SJCRH30 (cell line): ENCODE measurements around the gene IL4. TPM values are rescaled to one million over a fixed set of nuclear protein-coding genes. Genes with fewer than 3 reads are reported as not detected.

Experiments
- DNase-seq, 2 experiments: peaks; one replicate each; pipeline ENCODE4 v3.0.0-alpha.2; 2015 to 2020
- H3K27ac ChIP-seq: fragments of 250-450 bp; sonication (Bioruptor Pico); 2 replicates; pipeline ENCODE4 v1.5.1; 2020; ENCODE audit warnings: mild to moderate bottlenecking, moderate library complexity
- H3K27me3 ChIP-seq: fragments of 250-450 bp; sonication (Bioruptor Pico); 2 replicates; pipeline ENCODE4 v1.5.1; 2020; ENCODE audit warnings: mild to moderate bottlenecking, moderate library complexity
- H3K36me3 ChIP-seq: fragments of 250-450 bp; sonication (Bioruptor Pico); 2 replicates; pipeline ENCODE4 v1.5.1; 2020; ENCODE audit warnings: mild to moderate bottlenecking, moderate library complexity
- H3K4me1 ChIP-seq: fragments of 250-450 bp; sonication (Bioruptor Pico); 2 replicates; pipeline ENCODE4 v1.5.1; 2020; ENCODE audit warnings: mild to moderate bottlenecking, moderate library complexity
- H3K4me3 ChIP-seq: fragments of 250-450 bp; sonication (Bioruptor Pico); 2 replicates; pipeline ENCODE4 v1.5.1; 2020; ENCODE audit warnings: mild to moderate bottlenecking, moderate library complexity
- H3K9me3 ChIP-seq: fragments of 250-450 bp; sonication (Bioruptor Pico); replicated peaks from 2 replicates; pipeline ENCODE4 v1.5.1; 2020; ENCODE audit warnings: mild to moderate bottlenecking, moderate library complexity
- total RNA-seq: library from RNA; depleted of rRNA; stranded (reverse); fragments of >200 nt; shearing (Covaris generic); gene quantifications from 2 replicates; pipeline ENCODE4 v1.2.3, GENCODE V29; 2014

Gene IL4
- total RNA-seq, 1 experiment from 2014 or later: not detected

GRCh38 chr5:132664696-132665209, 9.0 kb upstream of the IL4 start:
- no peak for DNase-seq
- no peaks in the 10 kb centered on the region for H3K36me3 ChIP-seq
- H3K9me3 ChIP-seq: no peaks in the 10 kb centered on the region
- no peaks in the 10 kb centered on the region for H3K27me3 ChIP-seq
- no peak overlapping the region for H3K27ac ChIP-seq
- H3K4me1 ChIP-seq: no peaks in the 10 kb centered on the region; the same call in 1 of the 2 replicates
- no peak overlapping the region for H3K4me3 ChIP-seq

DNA sequence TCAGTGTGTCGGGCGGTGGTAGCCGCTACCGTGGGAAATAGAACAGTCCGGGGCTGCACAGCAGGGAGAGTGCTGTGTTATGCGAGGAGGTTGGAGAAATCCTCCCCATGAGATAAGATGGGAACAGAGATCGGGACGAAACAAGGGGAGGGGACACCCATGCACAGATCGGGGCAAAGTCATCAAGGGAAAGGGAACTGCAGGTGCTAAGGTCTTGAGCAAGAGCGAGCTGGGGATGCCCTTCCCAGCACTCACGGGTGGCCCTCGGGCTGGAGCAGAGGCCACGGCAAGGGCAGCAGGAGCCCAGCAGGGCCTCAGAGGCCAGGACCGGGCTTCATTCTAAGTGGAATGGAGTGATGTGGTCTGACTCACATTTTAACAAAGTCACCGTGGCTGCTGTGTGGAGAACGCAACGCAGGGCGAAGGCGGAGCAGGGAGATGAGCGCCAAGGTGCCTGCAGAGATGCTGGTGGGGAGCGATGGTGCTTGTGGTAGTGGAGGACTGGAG, 8.2 kb upstream of the IL4 start:
- H3K4me1 ChIP-seq: no peaks in the 10 kb centered on the region; the same call in 1 of the 2 replicates
- no peak overlapping the region for H3K4me3 ChIP-seq
- no peaks in the 10 kb centered on the region for H3K36me3 ChIP-seq
- H3K27me3 ChIP-seq: no peaks in the 10 kb centered on the region
- no peak overlapping the region for H3K27ac ChIP-seq
- DNase-seq: no peak
- no peaks in the 10 kb centered on the region for H3K9me3 ChIP-seq

DNA sequence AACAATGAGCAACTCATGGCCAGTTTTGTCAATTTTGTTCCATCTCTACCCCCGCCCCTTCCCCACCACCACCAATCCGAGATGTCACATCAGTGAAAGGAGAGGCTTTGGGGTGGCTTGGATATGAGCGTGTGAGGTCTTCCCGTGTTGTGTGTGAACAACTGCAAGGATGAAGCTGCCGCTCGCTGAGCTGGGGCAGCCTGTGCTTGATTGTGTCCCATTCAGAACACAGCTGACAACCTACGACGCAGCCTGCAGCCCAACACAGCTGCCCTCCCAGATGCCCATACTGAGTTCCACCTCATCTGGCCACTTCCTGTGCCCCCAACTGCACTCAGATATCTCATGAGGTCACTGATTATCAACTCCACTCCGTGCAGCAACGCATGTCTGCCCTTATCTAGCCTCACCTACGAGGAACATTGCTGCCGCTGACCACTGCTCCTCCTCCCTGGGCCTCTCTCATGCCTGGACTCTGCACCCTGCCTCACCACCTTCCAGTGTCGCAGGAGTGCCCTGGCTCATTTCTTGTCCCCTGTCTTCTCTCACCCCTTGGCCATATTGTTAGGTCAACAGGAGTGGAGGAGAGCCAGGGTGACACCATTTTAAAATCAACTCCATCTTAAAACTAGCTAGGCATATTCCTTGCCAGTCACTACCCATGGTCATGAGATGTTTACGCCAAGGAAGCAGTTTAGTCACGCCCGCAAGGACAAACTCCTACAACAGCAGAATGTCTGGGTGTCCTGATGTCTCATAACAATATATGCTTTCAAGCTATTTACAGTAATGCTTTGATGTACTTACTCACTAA, 7.3 kb upstream of the IL4 start:
- Histone ChIP-seq H3K27me3 (no peaks in the 10 kb centered on the region), H3K36me3 (no peaks in the 10 kb centered on the region), H3K9me3 (no peaks in the 10 kb centered on the region), H3K4me3 (no peak overlapping the region), H3K4me1 (no peaks in the 10 kb centered on the region; the same call in 1 of the 2 replicates), H3K27ac (no peak overlapping the region)
- no peak for DNase-seq

DNA sequence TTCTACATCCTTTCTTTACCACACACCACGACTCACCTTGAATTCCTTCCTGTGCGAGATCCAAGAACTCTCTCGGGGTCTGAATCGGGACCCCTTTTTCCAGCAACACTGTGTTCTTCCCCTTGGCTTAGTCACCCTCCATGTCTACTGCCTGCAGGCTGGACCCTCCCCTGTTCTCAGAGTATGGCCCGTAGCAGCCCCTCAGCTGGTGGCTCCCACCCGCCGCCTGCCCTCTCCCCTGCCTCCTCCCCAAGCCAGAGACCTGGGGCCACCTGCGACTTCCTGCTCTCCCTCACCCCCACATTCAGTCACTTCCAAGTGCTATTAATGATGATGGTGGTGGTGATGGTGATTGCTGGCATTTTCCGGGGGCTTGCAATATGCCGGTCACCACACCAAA, 6.5 kb upstream of the IL4 start:
- H3K36me3 ChIP-seq: no peaks in the 10 kb centered on the region
- H3K27ac ChIP-seq: no peak overlapping the region
- no peaks in the 10 kb centered on the region for H3K27me3 ChIP-seq
- H3K4me1 ChIP-seq: no peaks in the 10 kb centered on the region; the same call in 1 of the 2 replicates
- no peak for DNase-seq
- no peaks in the 10 kb centered on the region for H3K9me3 ChIP-seq
- no peak overlapping the region for H3K4me3 ChIP-seq

GRCh38 chr5:132667761-132668705, 5.8 kb upstream of the IL4 start:
- Histone ChIP-seq H3K4me3 (no peak overlapping the region), H3K9me3 (no peaks in the 10 kb centered on the region), H3K27ac (no peak overlapping the region), H3K36me3 (no peaks in the 10 kb centered on the region), H3K27me3 (no peaks in the 10 kb centered on the region), H3K4me1 (no peaks in the 10 kb centered on the region; the same call in 1 of the 2 replicates)
- no peak for DNase-seq

- H3K27ac ChIP-seq: no peak overlapping the region
- no peak for DNase-seq
- no peak overlapping the region for H3K4me3 ChIP-seq
- H3K4me1 ChIP-seq: no peaks in the 10 kb centered on the region; the same call in 1 of the 2 replicates
- H3K9me3 ChIP-seq: no peaks in the 10 kb centered on the region
- no peaks in the 10 kb centered on the region for H3K36me3 ChIP-seq
- no peaks in the 10 kb centered on the region for H3K27me3 ChIP-seq
These were observed 4.9 kb upstream of the IL4 start for GRCh38 chr5:132668706-132669454.

DNA sequence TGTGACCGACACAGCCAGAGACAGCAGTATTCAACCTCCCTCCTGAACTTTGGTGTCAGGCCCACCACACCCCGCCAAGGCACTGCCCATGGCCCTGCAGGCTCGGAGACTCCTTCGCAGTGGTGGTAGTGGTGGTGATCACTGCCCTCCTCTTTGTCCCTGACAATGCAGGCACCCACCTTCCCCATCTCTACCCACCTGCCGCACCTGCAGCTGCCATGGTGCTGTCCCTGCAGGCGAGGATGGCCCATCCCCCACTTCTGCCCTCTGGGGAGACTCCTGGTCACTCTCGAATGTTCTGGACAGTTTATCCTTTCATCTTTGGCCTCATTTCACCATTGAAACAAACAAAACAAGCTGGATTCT, 4.4 kb upstream of the IL4 start:
- Histone ChIP-seq H3K27me3 (no peaks in the 10 kb centered on the region), H3K4me1 (no peaks in the 10 kb centered on the region; the same call in 1 of the 2 replicates), H3K36me3 (no peaks in the 10 kb centered on the region), H3K4me3 (no peak overlapping the region), H3K9me3 (no peaks in the 10 kb centered on the region), H3K27ac (no peak overlapping the region)
- DNase-seq: no peak

- Histone ChIP-seq H3K9me3 (no peaks in the 10 kb centered on the region), H3K36me3 (no peaks in the 10 kb centered on the region), H3K27ac (no peak overlapping the region), H3K4me1 (no peaks in the 10 kb centered on the region; the same call in 1 of the 2 replicates), H3K4me3 (no peak overlapping the region), H3K27me3 (no peaks in the 10 kb centered on the region)
- no peak for DNase-seq
These were observed 3.6 kb upstream of the IL4 start for GRCh38 chr5:132669966-132670882.

DNA sequence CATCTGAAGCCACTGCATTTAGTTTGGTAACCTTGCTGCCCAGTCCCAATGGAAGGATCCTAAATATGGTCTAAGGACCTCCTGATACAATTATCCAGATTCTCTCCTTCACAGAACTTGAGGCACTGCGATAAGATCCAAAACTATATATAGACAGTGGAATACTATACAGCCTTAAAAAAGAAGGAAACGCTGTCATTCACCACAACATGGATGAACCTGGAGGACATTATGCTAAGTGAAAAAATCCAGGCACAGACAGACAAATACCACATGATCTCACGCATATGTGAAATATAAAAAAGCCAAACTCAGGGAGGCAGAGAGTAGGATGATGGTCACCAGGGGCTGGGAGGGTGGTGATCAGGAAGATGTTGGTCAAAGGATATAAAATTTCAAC, 2.8 kb upstream of the IL4 start:
- Histone ChIP-seq H3K27me3 (no peaks in the 10 kb centered on the region), H3K4me3 (no peak overlapping the region), H3K27ac (no peak overlapping the region), H3K36me3 (no peaks in the 10 kb centered on the region), H3K9me3 (no peaks in the 10 kb centered on the region), H3K4me1 (no peaks in the 10 kb centered on the region; the same call in 1 of the 2 replicates)
- no peak for DNase-seq

- Histone ChIP-seq H3K9me3 (no peaks in the 10 kb centered on the region), H3K27me3 (no peaks in the 10 kb centered on the region), H3K27ac (no peak overlapping the region), H3K4me3 (no peak overlapping the region), H3K4me1 (peaks cover 6% of the 10 kb centered on the region; the same call in 1 of the 2 replicates), H3K36me3 (no peaks in the 10 kb centered on the region)
- DNase-seq: no peak
These were observed 301 bp upstream of the IL4 start for GRCh38 chr5:132673488-132673887.

- H3K4me1 ChIP-seq: peaks cover 6% of the 10 kb centered on the region; the same call in 1 of the 2 replicates
- H3K9me3 ChIP-seq: no peaks in the 10 kb centered on the region
- no peak overlapping the region for H3K27ac ChIP-seq
- H3K4me3 ChIP-seq: no peak overlapping the region
- no peaks in the 10 kb centered on the region for H3K36me3 ChIP-seq
- no peaks in the 10 kb centered on the region for H3K27me3 ChIP-seq
- no peak for DNase-seq
These were observed 1.1 kb downstream of the IL4 start for GRCh38 chr5:132674671-132675506.

DNA sequence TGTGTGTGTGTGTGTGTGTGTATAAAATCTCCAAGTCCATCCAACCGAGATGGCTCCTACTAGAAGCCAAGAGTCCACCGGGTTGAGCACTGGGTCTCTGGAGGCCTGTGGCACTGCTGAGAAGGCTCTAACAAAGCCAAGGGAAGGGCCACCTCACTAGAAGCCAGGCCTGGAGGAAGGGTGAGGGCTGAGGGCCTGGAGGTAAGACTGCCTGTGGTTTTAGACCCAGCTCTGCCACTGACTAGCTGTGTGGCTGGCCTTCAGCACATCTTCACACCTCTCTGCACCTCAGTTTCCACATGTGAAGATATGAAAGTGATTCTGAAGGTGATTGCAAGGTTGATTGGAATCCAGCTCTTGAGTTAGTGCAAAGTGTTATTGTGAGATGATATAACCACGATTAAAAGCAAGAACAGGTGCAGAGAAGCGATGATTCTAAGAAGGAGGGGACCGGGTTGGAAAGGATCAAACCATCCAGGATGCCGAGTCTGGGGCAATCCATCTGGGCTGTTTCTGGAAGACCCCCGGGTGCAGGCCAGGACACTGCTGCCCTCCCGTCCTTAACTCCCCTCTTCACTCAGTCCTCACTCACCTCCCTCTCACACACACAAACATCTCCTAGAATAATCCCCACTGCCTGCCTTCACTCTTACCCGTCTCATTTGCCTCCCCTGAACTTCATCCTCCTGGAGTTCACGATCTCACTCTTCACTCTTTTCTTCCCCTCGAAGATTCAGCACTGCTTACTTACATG, 2.3 kb downstream of the IL4 start:
- H3K27ac ChIP-seq: no peak overlapping the region
- no peak overlapping the region for H3K4me3 ChIP-seq
- H3K36me3 ChIP-seq: no peaks in the 10 kb centered on the region
- no peaks in the 10 kb centered on the region for H3K27me3 ChIP-seq
- no peaks in the 10 kb centered on the region for H3K9me3 ChIP-seq
- DNase-seq: no peak
- H3K4me1 ChIP-seq: peaks cover 6% of the 10 kb centered on the region; the same call in 1 of the 2 replicates
